ENCODE data around the gene TOMM6.
A peak's percentile ranks its signal among the peaks of the same experiment; 100 is the strongest.

The TOMM6 gene

GRCh38 chr6:41824571-41825569, 37.4 kb downstream of the TOMM6 start:
- peak; percentile 63 for DNase-seq (ENCODE audit: low read depth)

GRCh38 chr6:41826343-41827022, 39.0 kb downstream of the TOMM6 start:
- DNase-seq (ENCODE audit: low read depth): no peak

GRCh38 chr6:41832263-41832662, 44.8 kb downstream of the TOMM6 start:
- DNase-seq (ENCODE audit: low read depth): no peak

GRCh38 chr6:41836022-41836659, 48.6 kb downstream of the TOMM6 start:
- no peak for DNase-seq (ENCODE audit: low read depth)

GRCh38 chr6:41836660-41837052, 49.2 kb downstream of the TOMM6 start:
- DNase-seq (ENCODE audit: low read depth): peak; percentile 27

Data from non-pigmented ciliary epithelial cell (primary cell).